ENCODE results near the gene OAF.

OAF gene

GRCh38 chr11:120224361-120224760 is 13.5 kb downstream of the OAF start:
- DNase-seq = no peak

GRCh38 chr11:120224972-120225909 is 14.4 kb downstream of the OAF start:
- no peak for DNase-seq

- no peak for DNase-seq
Measured at GRCh38 chr11:120226242-120226641, 15.4 kb downstream of the OAF start.

- DNase-seq = no peak
Measured at GRCh38 chr11:120226714-120227113, 15.9 kb downstream of the OAF start.

- no peak for DNase-seq
Measured at GRCh38 chr11:120227228-120227852, 16.5 kb downstream of the OAF start.

- no peak for DNase-seq
Measured at GRCh38 chr11:120228794-120229384, 18.1 kb downstream of the OAF start.

- DNase-seq = no peak
Measured at GRCh38 chr11:120229451-120230424, 18.9 kb downstream of the OAF start.

- no peak for DNase-seq
Measured at GRCh38 chr11:120230433-120231071, 19.7 kb downstream of the OAF start.

- no peak for DNase-seq
Measured at GRCh38 chr11:120231963-120232362, 21.1 kb downstream of the OAF start.

- DNase-seq = no peak
Measured at GRCh38 chr11:120233207-120233803, 22.5 kb downstream of the OAF start.

GRCh38 chr11:120235024-120235628 is 24.3 kb downstream of the OAF start:
- DNase-seq = peak; percentile 94

- DNase-seq = peak; percentile 75
Measured at GRCh38 chr11:120236169-120237107, 25.6 kb downstream of the OAF start.

GRCh38 chr11:120238968-120239620 is 28.3 kb downstream of the OAF start:
- no peak for DNase-seq

GRCh38 chr11:120239713-120240640 is 29.1 kb downstream of the OAF start, which contains the start of gene POU2F3:
Gene POU2F3 (plus strand): TSS chr11:120240140. CDS start chr11:120240344, 204 bp downstream.
- DNase-seq = no peak

- DNase-seq = no peak
Measured at GRCh38 chr11:120240866-120241265, 30.0 kb downstream of the OAF start.

- no peak for DNase-seq
Measured at GRCh38 chr11:120241277-120241676, 30.4 kb downstream of the OAF start.

- DNase-seq = no peak
Measured at GRCh38 chr11:120243221-120243620, 32.4 kb downstream of the OAF start.
